GM18873 (cell line): ENCODE data around the gene TMSB10.
A peak's percentile ranks its signal among the peaks of the same experiment; 100 is the strongest.
"Not testable (repeated sequence)": the region's sequence is repeated elsewhere in the genome, so short reads cannot be mapped to it uniquely, and the experiment has no call there.

Source experiments
- ATAC-seq: cut with Tn5 transposase; IDR thresholded peaks from one replicate; pipeline ENCODE4 v1.9.1; 2021; ENCODE audit warnings: mild to moderate bottlenecking, moderate library complexity, moderate number of reproducible peaks; ENCODE audit not compliant: unreplicated experiment, low FRiP score

Gene TMSB10

DNA sequence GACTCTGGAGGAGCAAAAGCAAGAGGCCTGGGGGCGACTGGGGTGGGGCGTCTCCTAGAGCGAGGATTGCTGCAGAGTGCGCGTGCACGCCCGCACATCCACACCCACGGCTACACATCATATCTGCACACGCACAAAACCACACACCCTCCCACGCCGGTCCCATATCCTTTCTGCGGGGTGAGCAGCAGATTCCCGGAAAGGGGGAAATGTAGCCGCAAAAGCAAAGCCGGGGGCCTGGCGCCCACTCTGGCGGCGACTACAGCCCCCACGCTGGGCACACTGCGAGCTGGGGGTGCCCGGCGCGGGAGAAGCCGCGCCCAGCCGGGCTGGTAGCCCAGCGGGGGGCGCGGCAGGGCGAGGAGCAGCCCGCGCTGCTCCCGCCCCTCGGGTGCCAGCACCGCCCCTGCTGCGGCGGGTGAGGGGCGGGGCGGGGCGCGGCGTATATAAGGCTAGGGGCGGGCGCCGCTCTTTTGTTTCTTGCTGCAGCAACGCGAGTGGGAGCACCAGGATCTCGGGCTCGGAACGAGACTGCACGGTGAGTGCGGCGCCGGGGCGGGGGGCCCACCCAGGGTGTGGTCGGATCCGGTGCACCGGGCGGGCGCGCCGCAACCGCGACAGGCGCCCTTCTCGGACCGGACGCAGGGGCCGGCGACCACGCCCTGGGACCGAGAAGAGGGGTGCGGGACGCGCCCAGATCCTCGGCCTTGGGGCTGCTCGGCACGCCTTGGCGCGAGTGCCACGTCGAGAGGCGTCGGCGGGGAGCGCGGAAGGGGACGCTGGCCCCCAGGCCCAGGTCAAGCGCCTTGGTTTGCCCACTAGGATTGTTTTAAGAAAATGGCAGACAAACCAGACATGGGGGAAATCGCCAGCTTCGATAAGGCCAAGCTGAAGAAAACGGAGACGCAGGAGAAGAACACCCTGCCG is at the start of gene TMSB10:
TMSB10 (plus strand) TSS at position 476 of the 927 bp plus-strand sequence.
- peak; percentile 58 for ATAC-seq

DNA sequence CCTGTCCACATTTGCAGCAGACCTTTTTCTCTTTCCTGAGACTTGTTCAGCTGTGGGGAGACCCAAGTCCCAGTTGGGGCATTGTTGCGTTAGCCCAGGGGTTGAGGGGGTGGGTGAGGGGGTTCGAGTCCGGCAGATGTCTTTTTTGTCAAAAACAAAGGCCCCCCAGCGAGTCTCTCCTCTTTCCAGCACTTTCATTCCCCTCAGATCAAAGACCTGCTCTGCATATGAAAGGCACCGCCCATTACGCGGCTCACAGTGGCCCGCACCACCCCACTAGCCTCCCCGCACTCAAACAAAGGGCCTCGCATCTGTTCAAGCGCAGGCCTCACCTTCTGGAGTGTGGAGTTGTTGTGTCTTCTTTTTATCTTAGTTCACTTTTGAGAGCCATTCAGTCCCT is 49.7 kb upstream of the TMSB10 start:
- ATAC-seq, result no peak

DNA sequence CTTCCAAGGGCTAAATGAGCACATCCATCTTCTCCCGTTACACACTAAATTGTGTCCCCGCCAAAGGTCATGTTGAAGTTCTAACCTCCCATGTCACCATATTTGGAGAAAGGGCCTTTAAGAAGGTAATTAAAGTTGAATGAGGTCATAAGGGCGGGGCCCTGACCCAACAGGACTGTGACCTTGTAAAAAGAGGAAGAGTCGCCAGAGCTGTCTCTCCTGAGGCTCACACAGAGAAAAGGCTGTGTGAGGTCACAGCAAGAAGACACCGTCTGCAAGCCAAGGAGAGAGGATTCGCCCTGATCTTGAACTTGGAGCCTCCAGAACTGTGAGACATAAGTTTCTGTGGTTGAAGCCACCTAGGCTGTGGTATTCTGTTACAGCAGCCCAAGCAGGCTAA is 48.7 kb upstream of the TMSB10 start:
- no peak for ATAC-seq

DNA sequence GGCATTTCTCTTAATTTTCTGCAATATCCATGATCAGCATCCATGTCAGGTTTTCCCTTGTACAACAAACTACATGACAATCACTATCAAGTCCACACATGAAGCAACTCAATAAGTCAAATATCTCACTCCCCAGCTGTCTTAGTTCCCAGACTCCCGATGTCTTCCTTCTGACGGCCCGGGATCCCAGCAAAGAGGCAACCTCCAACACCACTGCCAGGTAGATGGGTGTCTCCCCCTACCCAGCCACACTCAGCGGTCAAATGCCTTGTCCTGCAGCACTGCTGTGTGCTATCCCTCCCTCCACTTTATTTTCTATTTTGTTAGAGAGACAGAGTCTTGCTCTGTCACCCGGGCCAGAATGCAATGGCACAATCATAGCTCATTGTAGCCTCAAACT is 47.9 kb upstream of the TMSB10 start:
- ATAC-seq, result no peak

DNA sequence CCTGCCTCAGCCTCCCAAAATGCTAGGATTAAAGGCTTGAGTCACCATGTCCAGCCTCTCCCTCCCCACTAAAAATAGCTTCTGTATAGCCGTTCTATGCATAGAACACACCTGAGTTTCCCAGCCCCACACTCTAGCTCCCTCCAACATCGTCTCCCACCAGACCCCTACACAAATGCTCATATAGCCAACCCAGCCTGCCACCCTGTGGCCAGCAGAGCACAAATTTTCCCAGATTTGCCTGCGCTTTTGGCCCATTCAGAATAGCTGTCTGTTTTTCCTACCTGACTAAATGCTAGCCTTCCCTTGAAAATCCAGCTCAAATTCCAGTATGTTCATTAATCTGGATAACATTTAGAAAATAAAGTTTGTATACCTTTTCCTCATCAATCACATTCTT is 47.3 kb upstream of the TMSB10 start:
- no peak for ATAC-seq

DNA sequence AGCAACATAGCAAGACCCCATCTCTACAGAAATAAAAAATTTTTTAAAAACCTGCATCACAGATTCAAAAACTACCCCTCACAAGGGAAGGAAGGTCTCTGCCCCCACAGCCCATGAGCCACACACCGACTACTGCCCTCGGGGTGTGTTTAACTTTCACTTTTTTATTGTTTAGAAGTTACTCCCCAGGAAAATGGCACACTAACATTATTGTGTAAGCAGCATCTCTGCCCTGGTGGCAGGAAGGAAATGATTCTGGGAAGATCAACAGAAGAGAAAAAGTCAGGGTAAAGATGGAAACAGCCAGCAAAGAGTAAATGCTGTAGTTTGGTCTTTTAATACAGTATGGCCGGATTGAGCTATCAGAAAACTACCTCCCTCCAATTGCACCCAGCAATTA is 46.5 kb upstream of the TMSB10 start:
- no peak for ATAC-seq

DNA sequence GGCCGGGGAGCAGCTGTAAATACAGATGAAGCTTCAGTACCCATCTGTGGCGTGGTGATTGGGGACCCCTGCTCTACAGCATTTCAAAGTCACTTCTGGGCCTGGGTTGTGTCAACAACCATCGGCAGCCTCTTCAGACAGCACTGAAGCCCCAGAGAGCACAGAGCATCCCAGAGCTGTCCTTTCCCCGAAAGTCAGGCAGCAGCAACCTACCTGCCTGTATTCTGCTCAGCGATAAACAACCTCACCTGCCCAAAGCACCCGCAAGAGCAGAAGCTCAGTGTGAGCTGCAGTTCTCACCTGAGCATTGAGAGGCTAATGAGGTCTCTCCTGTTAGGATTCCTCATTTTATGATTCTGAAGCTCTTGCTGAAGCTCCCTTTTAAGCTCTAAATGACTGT is 43.9 kb upstream of the TMSB10 start:
- ATAC-seq, result no peak

DNA sequence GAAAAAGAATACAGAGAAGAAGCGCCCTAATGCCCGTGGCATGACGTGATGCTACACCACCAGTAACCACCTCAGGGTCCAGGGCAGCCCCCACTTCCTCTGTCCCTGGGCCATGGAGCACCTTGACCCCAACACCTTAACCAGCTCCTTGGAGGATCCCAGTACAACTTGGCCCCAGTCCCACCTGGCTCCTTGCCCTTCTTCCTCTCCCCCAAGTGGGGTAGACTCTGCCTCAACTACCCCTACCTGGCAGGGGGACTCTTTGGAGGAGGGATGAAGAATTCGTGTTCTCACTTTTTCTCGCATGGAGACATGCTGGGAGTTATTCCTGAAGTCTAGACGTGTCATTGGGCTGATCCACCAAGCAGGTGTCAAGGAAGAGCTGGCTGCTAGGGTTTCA is 43.5 kb upstream of the TMSB10 start:
- no peak for ATAC-seq

DNA sequence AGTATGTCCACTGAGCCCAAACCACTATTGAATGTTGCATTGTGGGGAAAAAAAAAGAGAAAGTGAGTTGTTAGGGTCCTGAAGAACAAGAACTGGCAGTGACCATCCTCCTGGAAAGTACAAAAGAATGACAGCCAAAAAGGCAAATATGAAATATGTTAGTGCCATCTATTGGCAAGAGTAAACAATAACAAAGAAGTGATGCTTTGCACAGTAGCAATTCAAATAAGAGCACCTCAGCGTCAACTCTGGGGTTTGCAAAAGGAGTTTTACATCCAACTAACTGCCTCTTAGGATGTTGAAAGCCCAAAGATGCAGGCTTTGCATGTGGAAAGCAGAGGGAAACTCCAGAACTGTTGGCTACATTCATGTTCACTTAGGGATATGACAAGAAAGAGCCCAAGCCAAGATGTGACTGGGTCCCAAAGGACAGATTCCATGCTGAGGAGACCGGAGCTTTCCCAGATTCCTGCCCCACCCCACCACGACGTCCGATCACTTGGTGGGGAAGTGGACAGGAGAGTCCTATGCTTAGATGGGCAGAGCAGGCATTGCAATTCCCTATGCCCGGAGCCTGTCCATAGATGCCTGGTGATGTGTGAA is 40.2 kb upstream of the TMSB10 start:
- ATAC-seq, result no peak

DNA sequence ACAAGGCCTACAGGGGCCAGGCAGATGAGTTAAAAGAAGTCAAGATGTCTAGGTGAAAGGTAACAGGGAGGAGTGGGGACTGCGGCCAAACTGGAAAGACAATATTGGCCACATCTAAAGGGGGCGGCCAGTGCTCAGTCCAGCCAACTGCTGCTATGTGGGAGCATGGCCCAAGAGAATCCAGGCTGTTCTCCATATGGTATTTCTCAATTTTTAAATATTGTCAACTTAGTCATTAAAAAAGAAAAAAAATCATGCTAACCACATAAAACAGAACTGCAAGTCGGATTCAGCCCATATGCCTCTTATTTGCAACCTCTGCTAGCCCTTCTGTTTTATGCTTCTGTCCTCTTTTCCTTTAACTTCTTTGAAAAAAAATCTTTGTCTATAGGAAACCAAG is 39.3 kb upstream of the TMSB10 start:
- no peak for ATAC-seq

DNA sequence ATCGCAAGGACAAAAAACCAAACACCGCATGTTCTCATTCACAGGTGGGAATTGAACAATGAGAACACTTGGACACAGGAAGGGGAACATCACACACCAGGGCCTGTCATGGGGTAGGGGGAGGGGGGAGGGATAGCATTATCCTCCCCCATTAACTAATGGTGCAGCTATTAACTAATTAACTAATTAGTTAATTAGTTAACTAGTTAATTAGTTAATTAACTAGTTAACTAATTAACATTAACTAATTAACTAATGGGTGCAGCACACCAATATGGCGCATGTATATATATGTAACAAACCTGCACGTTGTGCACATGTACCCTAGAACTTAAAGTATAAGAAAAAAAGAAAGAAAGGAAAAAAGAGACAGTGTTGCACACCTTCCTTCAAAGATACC is 37.1 kb upstream of the TMSB10 start:
- not testable (repeated sequence) for ATAC-seq

DNA sequence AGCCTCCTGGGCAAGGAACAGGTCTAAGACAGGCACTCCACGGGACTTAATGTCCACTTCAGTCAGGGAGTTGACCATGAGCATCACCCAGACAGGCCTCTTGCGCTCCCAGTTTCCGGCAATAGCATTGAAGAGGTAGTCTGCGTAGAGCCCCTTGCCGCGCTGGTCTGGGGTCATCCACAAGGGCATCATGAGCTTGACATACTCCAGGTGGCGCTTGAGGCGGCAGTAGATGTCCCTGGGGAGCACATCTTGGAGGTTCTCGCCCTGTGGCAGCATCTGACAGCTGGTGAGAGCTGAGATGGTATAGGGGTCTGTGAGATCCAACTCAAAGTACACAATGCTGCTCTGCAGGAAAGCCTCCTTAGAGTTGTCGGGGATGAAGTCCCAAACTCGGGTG is 35.1 kb upstream of the TMSB10 start:
- no peak for ATAC-seq

DNA sequence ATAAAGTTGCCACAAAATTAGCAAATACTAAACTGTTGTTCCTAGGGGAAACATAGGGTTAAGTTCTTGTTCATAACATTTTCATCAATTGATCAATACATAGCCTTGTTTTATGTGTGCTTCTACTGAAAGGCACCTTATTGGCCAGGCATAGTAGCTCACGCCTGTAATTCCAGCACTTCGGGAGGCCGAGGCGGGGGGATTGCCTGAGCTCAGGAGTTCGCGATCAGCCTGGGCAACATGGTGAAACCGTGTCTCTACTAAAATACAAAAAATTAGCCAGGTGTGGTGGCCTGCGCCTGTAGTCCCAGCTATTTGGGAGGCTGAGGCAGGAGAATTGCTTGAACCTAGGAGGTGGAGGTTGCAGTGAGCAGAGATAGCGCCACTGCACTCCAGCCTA is 32.8 kb upstream of the TMSB10 start:
- ATAC-seq, result not testable (repeated sequence)

DNA sequence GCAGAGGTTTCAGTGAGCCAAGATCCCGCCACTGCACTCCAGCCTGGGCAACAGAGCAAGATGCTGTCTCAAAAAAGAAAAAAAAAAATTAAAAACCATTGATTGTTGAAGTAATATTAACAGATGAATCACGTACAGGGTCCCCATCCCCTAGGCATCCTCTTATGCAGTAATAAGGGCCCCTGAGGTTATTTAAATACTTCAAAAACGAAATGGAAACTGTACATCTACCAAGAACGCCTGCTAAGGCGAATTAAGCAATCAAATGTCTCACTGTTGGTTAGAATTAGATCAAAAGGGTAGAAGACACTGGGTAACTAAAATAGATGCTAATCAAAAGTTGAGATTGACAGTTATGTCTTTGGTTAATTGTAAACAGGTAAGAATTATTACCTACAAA is 32.1 kb upstream of the TMSB10 start:
- ATAC-seq, result no peak

DNA sequence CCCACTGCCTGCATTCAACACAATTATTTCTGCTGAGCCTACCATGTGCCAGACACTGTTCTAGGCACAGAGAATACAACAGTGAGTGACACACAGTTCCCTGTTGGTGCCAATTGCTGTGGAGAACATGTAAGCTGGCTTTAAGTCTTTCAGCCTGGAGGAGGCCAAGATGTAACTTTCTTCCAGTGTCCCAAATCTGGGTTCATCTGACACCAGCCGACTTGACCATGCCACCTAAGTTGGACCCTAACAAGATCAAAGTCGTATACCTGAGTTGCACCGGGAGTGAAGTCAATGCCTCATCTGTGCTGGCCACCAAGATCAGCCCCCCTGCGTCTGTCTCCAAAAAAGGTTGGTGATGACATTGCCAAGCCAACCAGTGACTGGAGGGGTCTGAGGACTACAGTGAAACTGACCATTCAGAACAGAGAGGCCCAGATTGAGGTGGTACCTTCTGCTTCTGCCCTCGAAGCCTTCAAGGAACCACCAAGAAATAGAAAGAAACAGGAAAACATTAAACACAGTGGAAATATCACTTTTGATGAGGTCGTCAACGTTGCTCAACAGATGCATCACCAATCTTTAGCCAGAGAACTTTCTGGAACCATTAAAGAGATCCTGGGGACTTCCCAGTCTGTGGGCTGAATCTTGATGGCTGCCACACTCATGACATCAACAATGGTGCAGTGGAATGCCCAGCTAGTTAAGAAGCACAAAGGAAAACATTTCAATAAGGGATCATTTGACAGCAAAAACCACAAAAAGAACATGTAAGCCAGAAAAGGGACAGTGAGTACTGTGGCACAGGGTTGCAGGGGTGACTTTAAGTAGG is 30.9 kb upstream of the TMSB10 start:
- ATAC-seq, result no peak

DNA sequence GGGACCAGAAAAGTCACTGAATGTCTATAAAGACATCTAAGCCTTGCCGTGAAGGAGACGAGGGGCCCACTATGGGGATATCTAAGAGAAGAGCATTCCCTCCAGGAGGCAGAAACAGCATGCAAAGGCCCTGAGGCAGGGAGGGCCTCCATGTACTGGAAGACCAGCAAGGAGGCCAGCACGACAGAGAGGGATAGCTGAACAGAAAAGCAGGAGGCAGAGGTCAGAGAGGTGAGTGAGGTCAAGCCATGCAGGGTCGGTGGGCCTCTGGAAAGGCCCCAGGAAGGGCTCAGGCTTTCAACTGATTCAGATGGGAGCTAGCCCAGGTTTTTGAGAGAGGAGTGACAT is 30.3 kb upstream of the TMSB10 start:
- no peak for ATAC-seq

DNA sequence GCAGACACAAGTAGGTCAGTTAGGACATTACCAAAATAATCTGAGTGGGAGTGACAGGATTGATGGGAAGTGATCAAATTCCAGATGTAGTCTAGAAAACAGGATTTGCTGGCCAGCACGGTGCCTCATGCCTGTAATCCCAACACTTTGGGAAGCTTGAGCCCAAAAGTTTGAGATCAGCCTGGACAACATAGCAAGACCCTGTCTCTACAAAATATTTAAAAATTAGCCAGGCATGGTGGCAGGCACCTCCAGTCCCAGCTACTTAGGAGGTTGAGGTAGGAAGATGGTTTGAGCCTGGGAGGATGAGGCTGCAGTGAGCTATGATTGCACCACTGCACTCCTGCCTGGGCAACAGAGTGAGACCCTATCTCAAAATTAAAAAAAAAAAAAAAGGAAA is 29.8 kb upstream of the TMSB10 start:
- ATAC-seq, result not testable (repeated sequence)

DNA sequence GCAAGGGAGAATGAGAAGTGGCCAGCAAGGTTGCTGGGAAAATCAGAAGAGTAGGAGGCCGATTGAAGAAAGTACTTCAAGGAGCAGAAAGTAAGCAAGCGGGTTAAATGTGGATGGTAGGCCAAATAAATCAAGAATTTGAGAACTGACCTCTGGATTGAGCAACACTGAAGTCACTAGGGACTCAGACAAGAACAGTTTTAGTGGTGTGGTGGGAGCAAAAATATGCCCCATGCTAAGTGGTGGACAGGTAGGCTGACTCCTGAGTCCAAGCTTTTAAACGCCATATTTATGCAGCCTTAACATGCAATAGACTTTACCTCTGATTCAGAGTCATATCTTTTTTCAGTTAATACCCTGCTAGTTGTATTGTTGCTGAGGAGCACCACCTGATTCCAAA is 29.1 kb upstream of the TMSB10 start:
- ATAC-seq, result no peak

DNA sequence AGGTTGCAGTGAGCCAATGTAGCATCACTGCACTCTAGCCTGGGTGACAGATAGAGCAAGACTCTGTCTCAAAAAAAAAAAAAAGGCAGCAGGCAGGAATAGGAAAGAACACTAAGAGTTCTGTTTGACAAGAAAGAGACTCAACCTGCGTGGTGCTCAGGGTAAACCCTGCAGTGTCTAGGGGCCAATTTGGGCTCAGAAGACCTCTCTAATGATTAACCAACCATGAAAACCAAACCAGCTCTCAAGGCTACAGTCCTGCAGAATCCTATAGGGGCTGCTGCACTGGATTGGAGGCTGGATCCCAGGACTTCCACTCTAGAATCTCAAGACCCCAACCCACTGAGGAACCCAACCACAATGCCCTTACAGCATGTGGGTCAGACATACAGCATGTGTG is 27.0 kb upstream of the TMSB10 start:
- no peak for ATAC-seq

DNA sequence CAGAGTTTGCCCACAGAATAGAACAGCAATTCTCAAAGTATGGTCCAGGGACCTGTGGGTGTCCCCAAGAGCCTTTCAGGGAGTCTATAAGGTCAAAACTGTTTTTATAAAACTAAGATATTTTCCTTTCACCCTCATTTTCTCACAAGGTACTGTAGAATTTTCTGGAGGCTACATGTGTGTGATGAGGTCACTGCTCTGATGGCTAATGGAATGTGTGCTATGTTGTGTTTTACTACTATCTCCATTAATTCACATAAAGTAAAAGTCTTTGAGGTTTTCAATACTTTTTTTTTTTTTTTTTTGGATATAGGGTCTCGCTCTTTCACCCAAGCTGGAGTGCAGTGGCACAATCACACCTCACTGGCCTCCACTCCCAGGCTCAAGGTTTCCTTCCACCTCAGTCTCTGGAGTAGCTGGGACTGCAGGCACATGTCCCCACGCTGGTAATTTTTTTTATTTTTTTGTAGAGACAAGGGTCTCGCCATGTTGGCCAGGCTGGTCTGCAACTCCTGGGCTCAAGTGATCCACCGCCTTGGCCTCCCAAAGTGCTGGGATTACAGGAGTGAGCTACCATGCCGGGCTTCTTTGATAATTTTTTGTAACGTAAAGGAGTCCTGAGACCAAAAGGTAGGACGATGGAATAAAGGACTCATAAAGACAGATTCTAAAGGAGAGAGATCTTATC is 26.4 kb upstream of the TMSB10 start:
- no peak for ATAC-seq
